Measurements from ENCODE around the gene MROH2A.

MROH2A gene

GRCh38 chr2:233758141-233758540 is 20.0 kb upstream of the MROH2A start:
- no peak overlapping the region for H3K4me3 Mint-ChIP-seq
- H3K4me1 Mint-ChIP-seq: no peaks in the 10 kb centered on the region
- H3K36me3 Mint-ChIP-seq (ENCODE audit: low read depth): no peaks in the 10 kb centered on the region
- H3K27ac Mint-ChIP-seq: no peak overlapping the region
- peaks cover 16% of the 10 kb centered on the region for H3K27me3 Mint-ChIP-seq (ENCODE audit: low read depth, poor library complexity)
- no peak for DNase-seq
- no peak for TF ChIP-seq CTCF (IDR thresholded peaks at IDR 0.05)
- H3K9me3 Mint-ChIP-seq: peaks cover 3% of the 10 kb centered on the region

DNA sequence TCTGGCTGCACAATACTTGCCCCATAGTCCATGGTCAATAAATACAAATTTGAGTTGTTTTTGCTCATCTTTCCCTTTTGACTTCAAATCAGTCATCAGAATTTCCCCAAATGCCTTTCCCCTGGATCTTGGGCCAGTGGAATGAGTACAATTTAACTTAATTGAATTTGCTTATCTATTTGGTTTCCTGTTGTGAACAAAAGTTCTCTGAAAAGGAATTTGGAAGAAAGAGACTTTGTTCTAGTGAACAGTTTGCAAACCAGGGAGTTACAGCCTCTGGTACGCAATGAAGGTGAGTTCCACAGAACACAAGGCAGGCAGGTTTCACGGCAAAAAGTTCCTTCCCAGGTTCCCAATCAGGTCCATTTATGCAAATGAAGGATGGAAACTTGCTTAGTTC is 19.3 kb upstream of the MROH2A start:
- H3K27me3 Mint-ChIP-seq (ENCODE audit: low read depth, poor library complexity): peaks cover 17% of the 10 kb centered on the region

GRCh38 chr2:233760043-233760442 is 18.1 kb upstream of the MROH2A start, which contains the start of gene UGT1A1:
UGT1A1 (plus strand) TSS chr2:233760270; CDS start chr2:233760288, 18 bp downstream.
- Mint-ChIP-seq H3K36me3 (ENCODE audit: low read depth) (no peaks in the 10 kb centered on the region), H3K4me1 (no peaks in the 10 kb centered on the region), H3K27me3 (ENCODE audit: low read depth, poor library complexity) (peaks cover 19% of the 10 kb centered on the region), H3K27ac (no peak within 1 kb of the TSS), H3K4me3 (no peak within 1 kb of the TSS), H3K9me3 (no peaks in the 10 kb centered on the region)
- DNase-seq: no peak
- no peak for TF ChIP-seq CTCF (IDR thresholded peaks at IDR 0.05)

More for the DNA sequence above, 19.3 kb upstream of the MROH2A start:
- TF ChIP-seq CTCF (IDR thresholded peaks at IDR 0.05): no peak
- Mint-ChIP-seq H3K36me3 (ENCODE audit: low read depth) (no peaks in the 10 kb centered on the region), H3K27ac (no peak overlapping the region), H3K9me3 (peaks cover 3% of the 10 kb centered on the region), H3K4me3 (no peak overlapping the region), H3K4me1 (no peaks in the 10 kb centered on the region)
- no peak for DNase-seq

DNA sequence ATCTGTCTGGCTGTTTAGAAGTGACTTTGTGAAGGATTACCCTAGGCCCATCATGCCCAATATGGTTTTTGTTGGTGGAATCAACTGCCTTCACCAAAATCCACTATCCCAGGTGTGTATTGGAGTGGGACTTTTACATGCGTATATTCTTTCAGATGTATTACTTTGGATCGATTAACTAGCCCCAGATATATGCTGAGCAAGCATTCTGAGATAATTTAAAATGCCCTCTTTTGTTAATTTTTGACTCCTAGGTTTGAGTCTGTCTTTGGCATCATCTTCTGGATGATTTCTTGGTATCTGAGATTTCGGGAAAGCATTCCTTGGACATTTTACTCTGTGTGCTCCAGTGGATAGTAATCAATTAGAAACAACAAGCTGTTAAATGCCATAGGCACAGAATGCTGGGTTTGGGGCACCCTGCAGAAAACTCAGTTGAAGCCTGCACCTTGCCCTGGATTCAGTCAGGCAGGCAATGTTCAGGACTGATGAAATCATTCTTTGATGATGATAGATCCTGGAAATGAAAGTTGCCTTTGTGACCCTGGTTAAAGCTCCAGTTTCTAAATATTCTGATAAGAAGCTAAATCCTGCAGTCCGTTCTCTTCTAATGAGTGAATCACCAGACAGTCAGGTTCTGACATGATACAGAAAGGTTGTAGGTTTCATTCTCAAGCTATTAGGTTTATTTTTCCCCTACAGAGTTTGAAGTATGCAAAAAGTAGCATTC is 16.9 kb upstream of the MROH2A start:
- TF ChIP-seq CTCF (IDR thresholded peaks at IDR 0.05): no peak
- H3K9me3 Mint-ChIP-seq: no peaks in the 10 kb centered on the region
- H3K27ac Mint-ChIP-seq: no peak overlapping the region
- no peaks in the 10 kb centered on the region for H3K4me1 Mint-ChIP-seq
- no peaks in the 10 kb centered on the region for H3K36me3 Mint-ChIP-seq (ENCODE audit: low read depth)
- no peak for DNase-seq
- H3K27me3 Mint-ChIP-seq (ENCODE audit: low read depth, poor library complexity): peaks cover 23% of the 10 kb centered on the region
- H3K4me3 Mint-ChIP-seq: no peak overlapping the region

DNA sequence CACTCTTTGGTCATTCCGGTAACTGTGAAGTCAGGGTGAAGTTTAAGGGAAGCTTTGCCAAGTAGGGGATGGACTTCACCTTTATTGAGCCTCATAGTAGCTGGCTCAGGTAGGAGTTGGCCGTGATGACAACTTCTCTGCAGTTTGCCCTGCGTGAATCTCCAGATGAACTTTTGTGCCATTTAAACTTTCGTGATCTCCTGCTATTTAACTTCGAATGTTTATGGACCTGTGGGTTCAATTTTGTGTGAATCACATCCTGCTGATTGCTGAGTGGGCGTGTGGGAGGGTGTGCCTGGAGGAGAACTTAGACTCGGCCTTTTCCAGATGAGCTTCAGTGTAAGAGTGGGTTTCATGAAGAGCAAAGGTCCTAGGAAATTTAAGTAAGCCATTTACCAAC is 13.9 kb upstream of the MROH2A start:
- no peaks in the 10 kb centered on the region for H3K9me3 Mint-ChIP-seq
- peaks cover 23% of the 10 kb centered on the region for H3K27me3 Mint-ChIP-seq (ENCODE audit: low read depth, poor library complexity)
- no peak overlapping the region for H3K27ac Mint-ChIP-seq
- no peak overlapping the region for H3K4me3 Mint-ChIP-seq
- H3K36me3 Mint-ChIP-seq (ENCODE audit: low read depth): no peaks in the 10 kb centered on the region
- DNase-seq: no peak
- no peaks in the 10 kb centered on the region for H3K4me1 Mint-ChIP-seq
- TF ChIP-seq CTCF (IDR thresholded peaks at IDR 0.05): no peak

GRCh38 chr2:233764761-233765160 is 13.4 kb upstream of the MROH2A start:
- no peaks in the 10 kb centered on the region for H3K4me1 Mint-ChIP-seq
- no peak for DNase-seq
- H3K27ac Mint-ChIP-seq: no peak overlapping the region
- TF ChIP-seq CTCF (IDR thresholded peaks at IDR 0.05): no peak
- no peaks in the 10 kb centered on the region for H3K36me3 Mint-ChIP-seq (ENCODE audit: low read depth)
- peaks cover 23% of the 10 kb centered on the region for H3K27me3 Mint-ChIP-seq (ENCODE audit: low read depth, poor library complexity)
- no peaks in the 10 kb centered on the region for H3K9me3 Mint-ChIP-seq
- H3K4me3 Mint-ChIP-seq: no peak overlapping the region
